Embryonic facial prominence (tissue), 1 donor: Measurements from ENCODE around the gene DOK6.

Experiments
- DNase-seq: peaks from one replicate; pipeline ENCODE4 v3.0.0-alpha.2; 2016; ENCODE audit errors: extremely low spot score

The DOK6 gene

GRCh38 chr18:69684789-69685188 lies 284.1 kb downstream of the DOK6 start:
- DNase-seq: no peak

DNA sequence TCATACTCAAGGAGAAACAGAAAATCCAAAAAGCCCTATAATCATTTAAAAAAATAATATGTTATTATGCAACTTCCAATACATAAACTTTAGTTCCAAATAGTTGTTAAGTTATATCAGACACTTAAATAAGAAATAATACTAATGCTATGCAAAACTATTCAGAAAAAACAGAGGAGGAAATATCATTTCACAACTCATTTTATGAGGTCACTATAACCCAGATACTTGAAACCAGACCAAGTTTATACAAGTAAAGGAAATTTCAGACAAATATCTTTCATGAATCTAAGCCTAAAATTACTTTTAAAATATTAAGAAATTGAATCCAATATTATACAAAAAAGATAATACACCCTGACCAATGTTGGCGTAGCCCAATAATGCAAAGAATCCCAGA lies 286.2 kb downstream of the DOK6 start:
- no peak for DNase-seq

GRCh38 chr18:69689121-69689759 lies 288.6 kb downstream of the DOK6 start:
- no peak for DNase-seq

GRCh38 chr18:69691008-69691760 lies 290.5 kb downstream of the DOK6 start:
- no peak for DNase-seq

- DNase-seq: no peak
Measured at GRCh38 chr18:69697069-69697468, 296.4 kb downstream of the DOK6 start.

DNA sequence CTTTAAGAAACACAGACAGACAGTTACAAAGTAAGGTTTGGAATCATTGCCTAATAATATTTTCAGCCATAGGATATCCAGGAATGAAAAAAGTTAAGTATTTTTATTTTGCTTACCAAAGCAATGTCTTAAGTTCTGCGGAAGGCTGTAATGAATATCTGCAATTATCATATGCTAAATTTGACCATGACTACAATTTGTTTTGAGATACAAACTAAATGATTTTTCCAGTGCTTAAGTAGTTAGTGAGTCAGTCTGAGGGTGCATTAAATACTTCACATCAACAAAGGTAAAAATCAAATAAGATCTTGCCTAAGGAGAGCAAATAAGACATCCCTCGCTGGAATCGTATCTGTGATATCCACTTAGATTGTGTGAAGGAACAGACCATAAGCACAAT lies 297.0 kb downstream of the DOK6 start:
- DNase-seq: no peak

- DNase-seq: no peak
Measured at GRCh38 chr18:69701305-69701704, 300.6 kb downstream of the DOK6 start.

- DNase-seq: no peak
Measured at GRCh38 chr18:69703461-69703860, 302.8 kb downstream of the DOK6 start.

DNA sequence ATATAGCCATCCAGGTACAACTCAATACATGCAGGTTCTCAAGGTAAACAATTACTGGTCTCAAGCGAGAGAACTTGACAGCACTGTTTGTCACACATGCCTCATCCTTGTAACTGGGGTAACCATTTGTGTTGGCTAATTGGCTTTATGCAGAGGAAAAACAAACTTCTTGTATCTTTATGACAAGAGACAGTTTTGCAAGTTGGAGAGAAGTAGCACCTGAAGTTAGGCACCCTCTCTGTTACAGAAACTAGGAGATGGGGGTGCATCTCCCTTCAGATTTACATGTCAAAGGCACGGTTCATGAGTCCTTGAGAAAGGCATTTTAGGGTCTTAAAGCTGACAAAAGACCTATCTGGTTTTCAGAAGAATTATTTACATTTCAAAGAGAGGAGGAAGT lies 305.3 kb downstream of the DOK6 start:
- no peak for DNase-seq

- DNase-seq: no peak
Measured at GRCh38 chr18:69708844-69709243, 308.2 kb downstream of the DOK6 start.

GRCh38 chr18:69715191-69715795 lies 314.6 kb downstream of the DOK6 start:
- no peak for DNase-seq

- no peak for DNase-seq
Measured at GRCh38 chr18:69717586-69717985, 316.9 kb downstream of the DOK6 start.

DNA sequence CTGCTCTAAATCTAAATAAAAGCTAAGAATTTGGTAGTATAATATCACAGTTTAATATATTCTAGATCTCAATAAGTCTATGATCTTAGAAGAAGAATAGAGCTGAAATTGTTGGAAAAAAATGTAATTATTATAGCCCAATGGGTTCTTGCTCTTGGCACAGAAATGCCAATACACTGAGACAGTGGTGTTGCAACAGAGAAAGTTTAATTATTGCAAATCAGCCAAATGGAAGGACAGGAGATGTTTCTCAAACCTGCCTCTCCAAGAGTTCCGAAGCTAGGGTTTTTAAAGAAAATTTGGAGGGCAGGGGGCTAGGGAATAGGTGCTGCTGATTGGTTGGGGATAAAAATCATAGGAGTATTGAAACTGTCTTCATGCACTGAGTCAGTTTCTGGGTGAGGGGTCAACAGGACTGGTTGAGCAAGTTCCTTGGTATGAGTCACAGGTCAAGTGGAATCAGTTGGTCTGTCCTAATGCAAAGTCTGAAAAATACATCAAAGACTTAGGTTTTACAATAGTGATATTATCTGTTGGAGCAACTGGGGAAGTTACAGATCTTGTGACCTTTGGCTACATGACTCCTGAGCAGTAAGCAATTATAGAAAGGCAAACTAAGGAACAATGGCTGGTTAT lies 318.3 kb downstream of the DOK6 start:
- DNase-seq: no peak

DNA sequence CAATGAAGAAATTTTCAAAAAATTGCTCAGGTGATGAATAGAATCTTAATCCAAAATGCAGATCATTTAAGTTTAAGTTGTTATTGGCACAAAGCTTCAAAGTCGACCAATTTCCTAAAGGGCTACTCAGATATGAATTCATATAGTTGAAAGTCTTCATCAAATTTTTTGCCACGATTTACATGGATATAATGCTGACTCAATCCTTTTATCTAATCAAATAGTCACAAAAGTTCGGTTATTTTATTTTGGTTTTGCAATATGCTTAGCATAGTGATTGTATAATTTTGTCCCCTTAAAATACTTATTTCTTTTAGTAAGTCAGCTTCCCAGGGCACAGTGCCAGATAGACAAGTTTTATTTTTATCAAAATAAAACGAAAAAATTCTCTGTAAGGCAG lies 319.7 kb downstream of the DOK6 start:
- no peak for DNase-seq

GRCh38 chr18:69723434-69723833 lies 322.7 kb downstream of the DOK6 start:
- DNase-seq: no peak

DNA sequence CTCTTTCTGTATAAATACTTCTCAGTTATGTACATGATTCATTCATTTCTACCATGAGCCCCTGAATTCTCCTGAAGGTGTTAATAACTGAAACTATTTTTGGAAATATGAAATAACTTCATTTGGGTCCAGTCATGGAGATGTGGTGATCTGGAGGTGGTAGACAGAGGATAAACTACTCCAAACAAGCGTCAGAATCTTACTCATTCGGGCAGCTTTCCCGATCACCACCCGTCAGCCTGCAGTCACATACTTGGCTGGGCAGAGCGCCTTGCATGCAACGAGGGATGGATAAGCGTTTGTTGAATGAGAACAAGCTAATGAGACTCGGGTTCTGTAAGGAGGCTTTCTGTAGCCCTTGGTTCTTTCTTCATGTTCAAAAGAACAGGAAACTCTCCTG lies 324.3 kb downstream of the DOK6 start:
- DNase-seq: no peak

DNA sequence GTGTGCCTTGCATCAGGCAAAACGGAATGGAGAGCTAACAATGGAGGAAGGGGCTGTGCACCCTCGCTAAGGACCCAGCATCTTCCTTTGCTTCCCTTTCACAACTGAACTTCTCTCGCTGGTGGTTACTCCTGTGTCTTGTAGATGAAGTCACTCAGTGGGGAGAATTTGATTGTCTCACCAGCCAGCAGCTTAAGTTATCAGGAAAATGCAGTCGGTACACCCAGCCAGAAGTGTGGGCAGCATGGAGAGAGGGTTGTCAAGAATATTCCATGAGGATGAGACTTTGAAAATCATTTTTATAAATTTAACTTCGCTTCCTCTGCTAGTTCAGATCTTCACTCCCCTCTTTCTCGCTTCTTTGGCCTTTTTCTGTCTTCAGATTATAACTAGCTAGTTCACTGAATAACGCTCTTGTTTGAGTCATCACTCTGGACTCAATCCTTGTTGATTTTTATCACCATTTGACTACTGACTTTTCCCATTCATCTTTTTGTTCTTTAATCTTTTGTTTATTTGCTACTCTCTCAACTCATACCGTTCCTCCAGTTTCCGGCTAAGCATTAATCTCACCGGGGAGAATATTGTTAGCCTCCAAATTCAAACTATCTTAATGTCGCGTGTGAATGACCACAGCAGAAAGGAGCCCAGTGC lies 325.3 kb downstream of the DOK6 start:
- no peak for DNase-seq

- DNase-seq: no peak
Measured at GRCh38 chr18:69727912-69728572, 327.4 kb downstream of the DOK6 start.

DNA sequence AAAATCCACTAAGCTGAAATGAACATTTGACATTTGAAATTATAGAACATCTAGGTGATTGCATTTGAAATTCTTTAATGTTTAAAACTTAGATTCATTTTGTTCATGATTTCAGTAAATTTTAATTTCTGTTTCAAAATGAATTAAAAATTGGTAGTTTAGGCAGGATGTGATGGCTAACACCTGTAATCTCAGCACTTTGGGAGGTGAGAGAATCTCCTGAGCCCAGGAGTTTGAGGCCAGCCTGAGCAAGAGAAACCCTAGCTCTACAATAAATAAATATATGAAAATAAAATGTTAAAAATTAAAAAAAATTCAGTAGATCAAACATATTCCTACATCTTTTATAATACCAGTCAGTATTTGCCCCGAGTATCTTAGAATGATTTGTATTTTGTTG lies 330.0 kb downstream of the DOK6 start:
- no peak for DNase-seq

DNA sequence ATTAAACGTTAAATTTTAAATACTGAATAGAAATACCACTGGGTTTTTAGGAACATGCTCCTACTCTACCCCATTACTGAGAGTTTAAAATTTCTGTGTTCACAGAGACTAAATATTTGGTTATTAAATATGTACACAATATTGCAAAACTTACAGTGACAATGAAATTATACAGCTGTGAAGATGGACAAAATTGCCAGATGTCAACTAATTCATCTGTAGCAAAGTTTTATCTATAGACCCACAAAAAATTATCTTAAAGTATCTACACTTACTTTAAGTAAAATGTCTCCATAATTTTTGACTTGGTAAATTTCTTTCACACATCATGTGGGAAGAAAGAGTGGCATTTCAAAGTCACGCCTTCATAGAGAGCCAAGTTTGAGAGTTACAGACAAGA lies 333.8 kb downstream of the DOK6 start:
- DNase-seq: no peak

DNA sequence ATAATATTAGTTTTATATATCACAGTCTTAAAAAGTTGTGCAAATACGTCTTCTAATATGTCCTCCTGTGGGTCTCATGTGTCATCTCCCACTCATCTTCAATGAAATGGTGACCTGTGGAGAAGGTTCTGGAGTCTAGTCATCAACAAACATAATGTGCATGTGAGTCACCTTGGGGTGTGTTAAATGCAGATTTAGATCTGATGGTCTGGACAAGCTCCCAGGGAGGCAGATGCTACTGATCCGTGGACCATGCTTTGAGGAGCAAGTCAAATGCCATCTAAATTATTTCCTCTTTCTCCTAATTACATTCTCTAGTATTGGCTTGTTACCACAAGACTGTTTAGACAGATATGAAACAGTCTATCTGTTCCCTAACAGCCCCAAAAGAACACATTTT lies 336.0 kb downstream of the DOK6 start:
- no peak for DNase-seq

DNA sequence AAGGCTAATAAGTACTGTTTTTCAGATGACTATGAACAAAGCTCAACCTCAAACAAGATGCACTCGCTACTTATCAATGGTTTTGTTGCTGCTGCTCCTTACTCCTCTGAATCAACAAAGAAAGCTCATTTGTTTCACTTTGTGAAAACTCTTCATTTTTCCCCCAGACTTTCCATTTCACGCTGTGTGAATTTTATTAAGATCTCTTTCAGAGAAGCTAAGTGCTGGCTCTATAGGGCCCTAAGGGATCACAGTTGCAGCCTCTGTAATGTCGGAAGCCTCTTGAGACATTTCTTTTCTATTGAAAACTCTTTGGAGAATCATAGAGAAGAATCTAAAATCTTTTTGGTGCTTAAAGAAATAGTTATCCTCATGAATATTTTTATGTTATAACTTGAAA lies 337.2 kb downstream of the DOK6 start:
- no peak for DNase-seq
